HG03575 (cell line): ENCODE data around the gene SH3GLB1.

Source experiments
- ATAC-seq: cut with Tn5 transposase; IDR thresholded peaks from one replicate; pipeline ENCODE4 v1.9.1; 2021; ENCODE audit not compliant: unreplicated experiment, insufficient number of reproducible peaks, low FRiP score; ENCODE audit errors: extremely low read depth

Gene SH3GLB1

GRCh38 chr1:86765674-86766073 lies 61.3 kb downstream of the SH3GLB1 start:
- no peak for ATAC-seq

- ATAC-seq = no peak
Measured at GRCh38 chr1:86768554-86768953, 64.2 kb downstream of the SH3GLB1 start.

- no peak for ATAC-seq
Measured at GRCh38 chr1:86769065-86769464, 64.7 kb downstream of the SH3GLB1 start.

- no peak for ATAC-seq
Measured at GRCh38 chr1:86773341-86774288, 69.2 kb downstream of the SH3GLB1 start.

GRCh38 chr1:86774305-86775295 lies 70.2 kb downstream of the SH3GLB1 start:
- peak; percentile 88 for ATAC-seq

- ATAC-seq = no peak
Measured at GRCh38 chr1:86775395-86775794, 71.0 kb downstream of the SH3GLB1 start.

- no peak for ATAC-seq
Measured at GRCh38 chr1:86776108-86776507, 71.7 kb downstream of the SH3GLB1 start.

GRCh38 chr1:86778569-86779239 lies 74.3 kb downstream of the SH3GLB1 start:
- no peak for ATAC-seq

- no peak for ATAC-seq
Measured at GRCh38 chr1:86779308-86780191, 75.2 kb downstream of the SH3GLB1 start.

- ATAC-seq = no peak
Measured at GRCh38 chr1:86782482-86782881, 78.1 kb downstream of the SH3GLB1 start.

- no peak for ATAC-seq
Measured at GRCh38 chr1:86787621-86788020, 83.2 kb downstream of the SH3GLB1 start.

- no peak for ATAC-seq
Measured at GRCh38 chr1:86788300-86789206, 84.2 kb downstream of the SH3GLB1 start.

GRCh38 chr1:86795316-86795715 lies 90.9 kb downstream of the SH3GLB1 start:
- no peak for ATAC-seq
